ENCODE results near the gene SPTBN1.

Gene SPTBN1

GRCh38 chr2:54632733-54633692 lies 176.9 kb downstream of the SPTBN1 start:
- no peak for DNase-seq (ENCODE audit: low read depth in 2 of 2)

GRCh38 chr2:54634021-54634420 lies 177.9 kb downstream of the SPTBN1 start:
- DNase-seq (ENCODE audit: low read depth in 2 of 2): no peak

- no peak for DNase-seq (ENCODE audit: low read depth in 2 of 2)
Observed at GRCh38 chr2:54634564-54635511, 178.7 kb downstream of the SPTBN1 start.

- DNase-seq (ENCODE audit: low read depth in 2 of 2): no peak
Observed at GRCh38 chr2:54635554-54636152, 179.5 kb downstream of the SPTBN1 start.

- no peak for DNase-seq (ENCODE audit: low read depth in 2 of 2)
Observed at GRCh38 chr2:54636415-54637139, 180.4 kb downstream of the SPTBN1 start.

GRCh38 chr2:54638103-54638502 lies 182.0 kb downstream of the SPTBN1 start:
- no peak for DNase-seq (ENCODE audit: low read depth in 2 of 2)

GRCh38 chr2:54638774-54639187 lies 182.7 kb downstream of the SPTBN1 start:
- no peak for DNase-seq (ENCODE audit: low read depth in 2 of 2)

- no peak for DNase-seq (ENCODE audit: low read depth in 2 of 2)
Observed at GRCh38 chr2:54639609-54640008, 183.5 kb downstream of the SPTBN1 start.

GRCh38 chr2:54640834-54641540 lies 184.9 kb downstream of the SPTBN1 start:
- no peak for DNase-seq (ENCODE audit: low read depth in 2 of 2)

- no peak for DNase-seq (ENCODE audit: low read depth in 2 of 2)
Observed at GRCh38 chr2:54641988-54642387, 185.9 kb downstream of the SPTBN1 start.

- no peak for DNase-seq (ENCODE audit: low read depth in 2 of 2)
Observed at GRCh38 chr2:54642677-54643430, 186.7 kb downstream of the SPTBN1 start.

- DNase-seq (ENCODE audit: low read depth in 2 of 2): no peak
Observed at GRCh38 chr2:54644236-54644635, 188.1 kb downstream of the SPTBN1 start.

GRCh38 chr2:54646170-54646927 lies 190.2 kb downstream of the SPTBN1 start:
- no peak for DNase-seq (ENCODE audit: low read depth in 2 of 2)

- DNase-seq (ENCODE audit: low read depth in 2 of 2): no peak
Observed at GRCh38 chr2:54648256-54648655, 192.1 kb downstream of the SPTBN1 start.

- no peak for DNase-seq (ENCODE audit: low read depth in 2 of 2)
Observed at GRCh38 chr2:54649191-54649590, 193.1 kb downstream of the SPTBN1 start.

- no peak for DNase-seq (ENCODE audit: low read depth in 2 of 2)
Observed at GRCh38 chr2:54649633-54650032, 193.5 kb downstream of the SPTBN1 start.

GRCh38 chr2:54650612-54651011 lies 194.5 kb downstream of the SPTBN1 start:
- no peak for DNase-seq (ENCODE audit: low read depth in 2 of 2)

- DNase-seq (ENCODE audit: low read depth in 2 of 2): no peak
Observed at GRCh38 chr2:54651291-54651690, 195.2 kb downstream of the SPTBN1 start.

- no peak for DNase-seq (ENCODE audit: low read depth in 2 of 2)
Observed at GRCh38 chr2:54652540-54652939, 196.4 kb downstream of the SPTBN1 start.
